Activated CD8-positive, alpha-beta memory T cell treated with anti-CD3 and anti-CD28 coated beads, Interleukin-2, amount 50 U/mL, for 4 hours (primary cell): Measurements from ENCODE around the gene AGTR1.
"Not testable (repeated sequence)": the region's sequence is repeated elsewhere in the genome, so short reads cannot be mapped to it uniquely, and the experiment has no call there.

Experiments used
- DNase-seq: peaks from one replicate; pipeline ENCODE4 v3.0.0-alpha.2; 2020

The AGTR1 gene

DNA sequence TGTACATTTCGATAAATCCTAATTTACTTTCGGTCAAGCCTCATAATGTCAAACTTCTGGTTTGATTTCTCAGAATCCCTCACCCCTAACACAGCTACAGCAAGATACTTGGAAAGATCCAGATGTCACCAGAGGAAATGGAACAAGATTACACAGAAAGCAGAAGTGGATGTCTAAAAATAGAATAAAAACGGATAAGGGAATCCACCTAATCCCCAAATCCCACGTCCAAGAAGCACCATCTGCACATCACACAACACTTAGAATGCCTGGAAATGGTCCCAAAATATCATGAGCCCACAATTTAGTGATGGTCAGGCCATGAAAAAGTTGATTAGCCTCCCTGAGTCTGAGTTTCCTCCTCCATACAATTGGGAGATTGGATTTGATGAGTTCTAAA lies 61.7 kb downstream of the AGTR1 start:
- DNase-seq, result no peak

DNA sequence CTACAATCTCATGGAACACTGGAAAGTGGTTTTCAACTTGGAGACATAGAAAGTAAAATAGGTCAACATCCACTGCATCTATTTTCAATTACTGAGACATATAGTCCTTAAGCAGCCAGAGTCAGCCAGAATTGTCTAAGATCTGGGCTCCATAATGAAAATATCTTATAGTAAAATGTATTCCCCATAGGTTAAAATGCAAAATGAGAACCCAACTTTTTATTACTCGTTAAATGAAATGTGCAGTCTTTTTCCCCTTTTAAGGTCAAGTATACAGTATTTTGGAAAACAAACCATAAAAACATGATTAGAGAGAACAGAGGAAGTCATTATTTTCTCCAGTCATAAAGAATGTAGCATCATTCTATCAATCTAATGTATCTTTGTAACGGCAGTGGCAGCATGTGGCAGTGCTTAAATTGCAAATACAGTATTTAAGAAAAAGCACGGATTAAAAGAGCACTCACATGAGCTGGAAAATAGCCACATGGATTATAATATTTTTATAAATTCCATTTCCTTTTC lies 65.5 kb downstream of the AGTR1 start:
- DNase-seq, result no peak

DNA sequence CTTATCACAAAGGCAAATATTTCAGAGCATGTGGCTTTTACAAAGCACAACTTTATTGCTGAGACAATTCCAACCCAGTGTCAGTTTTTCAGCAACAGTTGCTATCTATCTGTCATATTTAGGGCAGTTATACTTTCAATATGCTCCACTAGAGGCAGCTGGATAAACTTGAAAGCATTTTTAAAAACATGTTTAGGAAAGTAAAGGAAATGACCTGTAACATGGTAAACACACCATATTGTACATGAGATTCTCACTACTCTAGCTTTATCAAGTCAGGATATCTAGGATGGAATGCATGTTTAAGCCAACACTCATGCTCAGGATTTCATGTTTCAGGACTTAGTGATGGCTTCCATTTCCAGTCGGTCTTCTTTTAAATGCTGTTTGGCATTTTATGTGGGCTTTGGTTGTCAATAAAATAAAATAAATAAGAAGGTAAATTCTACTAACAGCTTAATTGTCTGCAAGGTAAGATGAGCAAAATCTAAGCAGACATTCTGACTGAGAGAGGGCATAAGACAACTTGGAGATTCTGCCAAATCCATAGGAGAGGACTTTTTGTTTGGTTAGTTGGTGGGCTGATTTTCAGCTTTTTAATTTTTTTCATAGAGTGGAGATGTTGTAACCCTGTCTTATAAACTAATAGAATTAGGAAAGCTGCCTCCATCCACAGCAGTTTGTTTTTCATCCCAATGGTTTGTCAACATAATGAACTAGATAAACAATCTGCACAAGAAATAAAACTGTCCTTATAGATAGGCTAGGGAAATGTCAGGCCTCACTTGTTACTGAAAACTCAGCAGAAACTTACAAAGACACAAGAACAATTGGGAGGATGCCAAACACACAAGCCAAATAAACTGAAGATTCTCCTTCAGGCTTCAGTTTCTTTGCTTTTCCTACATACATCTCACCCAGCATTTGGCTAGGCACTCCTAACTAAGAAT lies 66.6 kb downstream of the AGTR1 start:
- no peak for DNase-seq

DNA sequence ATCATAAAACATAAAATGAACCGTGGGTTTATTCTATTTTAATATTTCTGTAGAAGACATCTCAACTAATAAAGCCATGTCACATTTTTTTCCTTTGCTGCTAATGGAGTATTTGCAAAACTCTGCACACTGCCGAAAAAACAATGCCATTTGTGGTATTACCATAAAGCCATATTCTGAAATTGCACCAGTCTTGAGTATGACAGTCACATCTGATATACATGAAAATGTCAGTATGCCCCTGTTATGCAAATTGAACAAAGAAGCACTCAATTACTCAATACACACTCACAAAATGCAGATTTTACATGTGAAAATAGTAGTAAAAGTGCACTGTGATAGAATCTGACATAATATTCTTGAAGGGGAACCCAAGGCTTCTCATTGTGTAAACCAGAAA lies 74.7 kb downstream of the AGTR1 start:
- no peak for DNase-seq

DNA sequence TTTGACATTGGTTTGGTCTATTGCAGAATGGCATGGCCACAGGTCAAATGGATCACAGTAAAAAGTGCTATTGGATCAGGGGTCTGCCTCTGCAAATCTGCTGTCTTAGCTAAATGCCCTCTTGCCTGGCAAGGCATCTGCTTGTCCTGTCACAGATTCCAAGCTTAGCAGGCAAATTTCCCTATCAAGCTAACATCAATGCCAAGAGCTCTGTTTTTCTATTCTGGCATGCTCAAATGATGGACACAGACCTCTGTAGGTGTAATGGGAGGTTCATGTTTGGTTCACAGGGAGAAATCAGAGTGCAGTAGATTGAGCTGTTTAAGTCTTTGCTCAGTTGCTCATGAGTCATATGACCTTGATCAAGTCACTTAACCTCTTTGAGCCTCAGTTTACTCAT lies 75.1 kb downstream of the AGTR1 start:
- DNase-seq, result no peak

DNA sequence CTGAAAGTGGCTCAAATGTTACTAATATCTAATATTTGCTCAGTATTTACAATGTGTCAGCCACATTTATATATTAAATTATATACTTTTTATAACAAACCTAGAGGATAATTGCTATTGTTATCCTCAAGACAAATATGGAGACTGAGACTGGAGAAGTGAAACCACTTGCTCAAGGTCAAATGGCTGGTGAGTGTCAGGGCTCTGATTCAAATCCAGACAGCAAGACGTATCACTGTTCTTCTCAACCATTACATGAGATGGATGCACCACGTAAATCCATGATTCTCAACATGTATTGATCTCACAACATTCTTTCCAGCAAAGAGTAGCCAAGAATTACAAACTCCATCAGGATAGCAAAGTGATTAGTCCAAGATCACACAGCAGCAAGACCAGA lies 76.1 kb downstream of the AGTR1 start:
- DNase-seq, result no peak

DNA sequence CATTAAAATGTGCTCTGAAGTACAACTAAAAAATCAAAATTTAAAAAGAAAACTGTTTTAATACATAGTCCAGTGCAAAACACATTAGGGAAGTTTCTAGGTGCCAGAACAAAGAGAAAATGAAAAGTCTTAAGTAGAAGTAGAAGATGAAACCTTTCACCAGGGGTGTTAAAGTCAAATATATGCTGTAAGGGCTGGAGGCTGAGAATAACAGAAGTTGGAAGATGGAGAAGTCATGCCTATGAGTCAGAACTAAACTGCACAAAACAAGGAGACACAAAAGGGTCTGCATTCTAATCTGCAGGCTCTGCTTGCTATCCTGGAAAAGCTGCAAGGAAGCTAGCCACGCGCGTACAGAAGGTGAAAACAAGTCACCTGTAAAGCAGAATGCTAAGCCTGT lies 81.2 kb downstream of the AGTR1 start:
- DNase-seq, result no peak

DNA sequence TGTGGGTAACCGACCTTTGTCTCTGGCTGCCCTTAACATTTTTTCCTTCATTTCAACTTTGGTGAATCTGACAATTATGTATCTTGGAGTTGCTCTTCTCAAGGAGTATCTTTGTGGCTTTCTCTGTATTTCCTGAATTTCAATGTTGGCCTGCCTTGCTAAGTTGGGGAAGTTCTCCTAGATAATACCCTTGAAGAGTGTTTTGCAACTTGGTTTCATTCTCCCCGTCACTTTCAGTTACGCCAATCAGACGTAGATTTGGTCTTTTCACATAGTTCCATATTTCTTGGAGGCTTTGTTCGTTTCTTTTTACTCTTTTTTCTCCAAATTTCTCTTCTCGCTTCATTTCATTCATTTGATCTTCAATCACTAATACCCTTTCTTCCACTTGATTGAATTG lies 87.3 kb downstream of the AGTR1 start:
- DNase-seq, result not testable (repeated sequence)

DNA sequence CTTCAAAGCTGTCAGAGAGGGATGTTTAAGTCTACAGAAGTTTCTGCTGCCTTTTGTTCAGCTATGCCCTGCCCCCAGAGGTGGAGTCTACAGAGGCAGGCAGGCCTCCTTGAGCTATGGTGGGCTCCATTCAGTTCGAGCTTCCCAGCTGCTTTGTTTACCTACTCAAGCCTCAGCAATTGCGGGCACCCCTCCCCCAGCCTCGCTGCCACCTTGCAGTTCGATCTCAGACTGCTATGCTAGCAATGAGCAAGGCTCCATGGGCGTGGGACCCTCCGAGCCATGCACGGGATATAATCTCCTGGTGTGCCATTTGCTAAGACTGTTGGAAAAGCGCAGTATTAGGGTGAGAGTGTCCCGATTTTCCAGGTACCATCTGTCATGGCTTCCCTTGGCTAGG lies 88.5 kb downstream of the AGTR1 start:
- DNase-seq, result not testable (repeated sequence)

DNA sequence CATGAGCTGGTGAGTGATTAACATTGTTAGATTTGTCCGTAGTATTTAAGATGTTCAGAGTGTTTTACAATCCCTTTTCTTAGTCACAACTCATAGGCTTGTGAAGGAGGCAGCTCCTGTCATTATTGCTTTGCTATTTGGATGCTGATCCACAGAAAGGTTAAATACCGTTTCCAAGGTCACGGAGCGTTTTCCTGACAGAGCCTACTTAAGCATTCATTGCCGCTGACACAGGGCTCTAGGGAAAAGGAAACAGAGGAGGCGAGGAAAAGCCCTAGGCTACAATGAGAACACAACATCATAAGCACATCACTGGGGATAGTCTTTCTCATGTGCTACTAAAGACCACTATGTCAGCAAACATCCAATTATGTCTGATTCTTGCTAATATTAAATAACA lies 91.4 kb downstream of the AGTR1 start:
- no peak for DNase-seq

DNA sequence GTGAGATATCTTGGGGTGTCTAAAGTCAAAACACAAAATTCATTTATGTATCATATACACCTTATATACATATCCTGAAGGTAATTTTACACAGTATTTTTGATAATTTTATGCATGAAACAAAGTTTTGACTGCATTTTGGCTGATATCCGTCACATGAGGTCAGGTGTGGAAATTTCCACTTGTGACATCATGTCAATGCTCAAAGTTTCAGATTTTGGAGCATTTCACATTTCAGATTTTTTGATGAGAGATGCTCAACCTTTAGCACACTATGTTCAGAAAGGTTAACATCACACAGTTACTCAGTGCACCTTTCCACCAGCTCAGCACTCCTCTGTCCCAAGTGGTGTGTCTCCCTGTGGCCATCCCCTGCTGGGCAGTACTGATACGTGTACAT lies 92.2 kb downstream of the AGTR1 start:
- no peak for DNase-seq

DNA sequence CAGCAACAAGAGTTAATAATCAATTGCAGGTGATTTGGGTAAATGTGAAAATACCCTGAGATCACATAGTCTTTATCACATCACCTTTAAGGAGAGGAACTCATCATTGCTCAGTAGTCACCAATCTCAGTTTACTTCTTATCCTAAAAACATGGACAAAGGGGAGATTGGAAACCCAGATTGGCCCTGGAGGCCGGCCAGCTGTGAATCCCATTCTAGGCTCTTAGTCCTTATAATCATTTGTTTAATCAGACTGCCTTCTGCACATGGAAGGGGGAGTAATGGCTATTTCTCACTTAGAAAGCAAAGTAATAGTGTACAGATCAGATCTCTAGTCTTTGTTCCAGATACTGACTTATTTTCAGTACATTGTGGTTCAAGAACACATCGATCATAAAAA lies 92.7 kb downstream of the AGTR1 start:
- no peak for DNase-seq

DNA sequence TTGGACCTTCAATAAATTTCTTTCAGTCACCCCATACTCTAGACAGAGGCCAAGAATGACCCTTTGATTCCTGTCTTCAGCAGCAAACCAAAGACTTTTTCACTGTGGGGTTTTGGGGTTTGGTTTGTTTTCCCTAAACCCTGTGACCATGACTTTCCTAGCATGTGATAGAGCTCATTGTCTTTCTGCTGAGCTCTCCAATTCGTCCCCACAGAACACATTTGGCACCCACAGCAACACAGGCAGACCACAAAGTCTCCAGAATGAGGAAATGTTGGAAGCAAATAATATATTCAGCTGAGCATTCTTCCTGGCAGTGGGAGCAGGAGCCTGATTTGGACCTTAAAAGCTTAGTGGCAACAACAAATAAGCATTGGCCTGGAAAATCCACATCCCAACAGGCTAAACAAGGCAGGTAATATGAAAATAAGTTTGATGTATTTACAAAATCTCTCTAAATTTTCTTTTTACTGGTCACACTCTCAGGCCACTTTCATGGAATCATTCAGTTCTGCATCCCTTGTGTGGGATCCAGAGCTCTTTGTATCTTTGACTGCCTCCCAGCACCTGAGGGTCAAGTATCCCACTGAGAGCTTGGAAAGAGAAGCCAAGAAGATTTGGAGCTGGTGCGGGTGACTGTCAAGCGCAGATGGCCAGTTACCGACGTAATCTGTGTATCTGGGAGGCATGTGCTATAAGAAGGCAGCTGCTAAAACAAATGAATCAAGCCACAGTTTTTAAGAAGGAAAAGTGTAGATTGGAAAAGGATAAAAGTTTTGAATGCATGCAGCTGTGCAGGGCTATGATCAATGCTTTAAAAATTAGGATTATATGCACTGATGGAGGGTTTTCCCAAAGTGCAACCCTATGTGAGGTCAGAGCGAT lies 93.4 kb downstream of the AGTR1 start:
- no peak for DNase-seq

DNA sequence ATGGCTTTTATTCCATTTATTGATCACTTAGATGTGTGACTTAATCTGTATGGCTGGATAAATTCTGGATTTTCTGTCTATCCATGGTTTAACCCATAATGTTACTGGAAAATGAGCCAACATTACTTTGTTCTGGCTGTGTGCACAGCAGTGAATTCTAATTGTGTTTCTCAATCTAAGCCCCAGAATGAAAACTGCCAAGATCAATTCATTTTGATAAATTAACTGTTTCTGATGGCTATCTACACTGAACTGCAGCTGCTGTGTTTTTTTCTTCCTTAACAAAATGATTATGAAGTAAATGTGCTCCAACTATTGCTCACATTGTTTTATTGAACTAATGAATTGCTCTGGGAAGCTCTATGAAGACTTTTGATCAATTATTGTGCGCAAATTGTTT lies 94.2 kb downstream of the AGTR1 start:
- no peak for DNase-seq

DNA sequence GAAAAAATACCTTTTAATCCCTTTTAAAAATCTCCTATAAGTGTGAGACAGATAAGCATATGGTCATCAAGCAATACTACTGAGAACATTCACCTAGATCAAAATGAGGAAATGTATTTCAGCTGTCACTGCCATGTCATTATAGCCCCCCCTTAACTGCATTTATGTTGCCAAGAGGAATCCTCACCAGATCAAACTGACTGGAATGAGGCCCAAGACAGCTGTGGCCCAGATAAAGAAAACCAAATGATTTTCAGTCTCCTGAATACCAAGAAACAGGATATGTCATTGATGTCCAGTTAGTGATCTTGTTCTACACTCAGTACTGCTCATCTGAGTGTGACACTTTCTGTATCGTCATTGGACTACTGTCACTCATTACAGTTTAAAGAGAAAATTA lies 94.8 kb downstream of the AGTR1 start:
- DNase-seq, result no peak
